Measurements from ENCODE around the gene FGF22.

FGF22 gene

DNA sequence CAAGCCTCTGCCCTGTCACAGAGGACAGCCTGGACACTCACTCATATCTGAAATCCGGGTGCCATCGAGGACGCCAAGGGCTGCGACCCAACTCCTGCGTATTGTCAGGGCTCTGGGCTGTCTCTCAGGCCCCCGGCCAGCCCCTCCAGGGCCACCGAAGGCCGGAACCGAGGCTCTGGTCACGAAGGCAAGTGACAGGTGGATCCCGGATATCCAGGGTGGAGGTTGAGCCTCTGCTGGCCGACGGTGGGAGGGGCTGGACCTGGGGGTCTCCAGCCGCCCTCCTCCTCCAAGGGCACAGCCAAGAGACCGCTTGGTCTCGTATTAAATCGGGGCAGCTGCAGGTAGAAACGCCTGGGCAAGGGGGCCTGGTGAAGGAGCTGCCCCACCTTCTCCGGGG lies 17.9 kb downstream of the FGF22 start:
- TF ChIP-seq, protein P1, sequence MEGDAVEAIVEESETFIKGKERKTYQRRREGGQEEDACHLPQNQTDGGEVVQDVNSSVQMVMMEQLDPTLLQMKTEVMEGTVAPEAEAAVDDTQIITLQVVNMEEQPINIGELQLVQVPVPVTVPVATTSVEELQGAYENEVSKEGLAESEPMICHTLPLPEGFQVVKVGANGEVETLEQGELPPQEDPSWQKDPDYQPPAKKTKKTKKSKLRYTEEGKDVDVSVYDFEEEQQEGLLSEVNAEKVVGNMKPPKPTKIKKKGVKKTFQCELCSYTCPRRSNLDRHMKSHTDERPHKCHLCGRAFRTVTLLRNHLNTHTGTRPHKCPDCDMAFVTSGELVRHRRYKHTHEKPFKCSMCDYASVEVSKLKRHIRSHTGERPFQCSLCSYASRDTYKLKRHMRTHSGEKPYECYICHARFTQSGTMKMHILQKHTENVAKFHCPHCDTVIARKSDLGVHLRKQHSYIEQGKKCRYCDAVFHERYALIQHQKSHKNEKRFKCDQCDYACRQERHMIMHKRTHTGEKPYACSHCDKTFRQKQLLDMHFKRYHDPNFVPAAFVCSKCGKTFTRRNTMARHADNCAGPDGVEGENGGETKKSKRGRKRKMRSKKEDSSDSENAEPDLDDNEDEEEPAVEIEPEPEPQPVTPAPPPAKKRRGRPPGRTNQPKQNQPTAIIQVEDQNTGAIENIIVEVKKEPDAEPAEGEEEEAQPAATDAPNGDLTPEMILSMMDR (IDR thresholded peaks at IDR 0.05; ENCODE audit: low read depth, low read length, missing control alignments) = no peak
- no peak overlapping the region for H3K4me3 ChIP-seq (replicated peaks; ENCODE audit: low read depth, low read length)
- no peak for DNase-seq (ENCODE audit: extremely low read depth, low read depth)

- no peak for DNase-seq (ENCODE audit: extremely low read depth, low read depth)
- TF ChIP-seq, protein P1 (IDR thresholded peaks at IDR 0.05; ENCODE audit: low read depth, low read length, missing control alignments) = no peak
- H3K4me3 ChIP-seq (replicated peaks; ENCODE audit: low read depth, low read length) = no peak overlapping the region
Measured at GRCh38 chr19:658059-658839, 18.6 kb downstream of the FGF22 start.

DNA sequence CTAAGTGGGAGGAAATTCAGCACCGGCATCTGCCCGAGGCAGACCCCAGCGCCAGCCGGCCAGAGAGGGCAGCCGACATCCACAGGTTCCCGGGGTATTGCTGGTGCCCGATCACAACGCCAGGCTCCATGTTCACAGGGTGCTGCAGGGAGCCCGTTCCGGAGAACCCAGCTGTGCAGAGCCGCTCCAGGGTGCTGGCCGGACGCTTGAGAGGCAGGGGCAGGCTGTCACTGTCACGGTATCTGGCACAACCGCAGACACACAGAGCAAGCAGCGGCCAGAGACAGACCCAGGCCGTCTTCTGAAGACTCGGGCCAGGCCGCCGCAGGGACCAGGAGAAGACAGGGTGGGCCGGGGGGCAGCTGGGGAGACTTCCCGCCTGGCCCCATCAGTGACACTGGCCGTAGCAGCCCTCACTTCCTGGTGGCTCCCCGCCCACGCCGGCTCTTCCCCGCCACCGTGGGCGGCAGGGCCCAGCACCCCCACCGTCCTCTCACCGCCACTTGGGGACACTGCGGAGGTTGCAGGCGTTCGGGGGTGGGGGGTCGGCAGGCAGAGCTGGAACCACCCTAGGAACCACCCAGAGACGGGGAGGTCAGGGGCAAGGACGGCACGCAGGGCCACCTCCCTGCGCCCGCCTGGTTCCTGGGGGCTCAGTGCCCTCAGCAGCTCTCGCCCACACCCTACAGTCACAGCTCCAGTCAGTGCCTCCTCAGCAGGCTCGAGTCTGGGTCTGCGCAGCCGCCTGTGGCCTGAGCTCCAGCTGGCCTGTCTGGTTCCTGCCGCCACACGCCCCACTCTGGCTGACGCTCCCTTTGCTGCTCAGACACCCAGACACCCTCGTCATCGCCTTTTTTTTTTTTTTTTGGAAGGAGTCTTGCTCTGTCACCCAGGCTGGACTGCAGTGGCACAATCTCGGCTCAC lies 19.5 kb downstream of the FGF22 start:
- TF ChIP-seq, protein P1 (IDR thresholded peaks at IDR 0.05; ENCODE audit: low read depth, low read length, missing control alignments) = no peak
- DNase-seq (ENCODE audit: extremely low read depth, low read depth) = no peak
- no peak overlapping the region for H3K4me3 ChIP-seq (replicated peaks; ENCODE audit: low read depth, low read length)

DNA sequence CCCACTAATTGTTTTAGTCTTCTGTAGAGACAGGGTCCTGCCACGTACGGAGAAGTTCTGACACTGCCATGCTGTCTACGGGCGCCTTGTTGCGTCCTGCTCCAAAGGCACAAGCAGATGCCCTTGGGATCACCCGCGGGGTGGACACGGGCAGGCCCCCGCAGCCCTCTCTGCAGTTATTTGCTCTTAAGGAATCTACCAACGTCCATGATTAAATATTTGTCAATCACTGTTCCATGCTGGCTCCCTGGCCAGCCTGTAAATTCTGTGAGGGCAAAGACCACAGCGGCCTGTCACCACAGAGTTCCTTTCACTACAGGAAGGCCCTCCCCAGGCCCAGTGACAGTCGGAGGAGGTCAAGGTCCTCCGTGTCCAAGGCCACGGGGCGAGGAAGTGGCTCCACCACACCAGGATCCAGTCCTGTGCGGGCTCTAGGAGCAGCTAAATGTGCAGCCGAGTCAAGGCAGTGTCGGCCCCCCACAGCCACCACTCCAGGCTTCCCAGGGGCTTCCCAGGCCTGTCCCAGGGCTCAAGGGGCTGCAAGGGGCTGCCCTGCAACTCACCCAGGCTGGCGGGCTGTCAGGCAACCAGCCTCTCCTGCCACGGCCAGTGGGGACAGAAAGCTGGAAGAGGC lies 21.2 kb downstream of the FGF22 start:
- no peak for DNase-seq (ENCODE audit: extremely low read depth, low read depth)
- peak overlapping the region; percentile 89 for H3K4me3 ChIP-seq (replicated peaks; ENCODE audit: low read depth, low read length)
- TF ChIP-seq, protein P1 (IDR thresholded peaks at IDR 0.05; ENCODE audit: low read depth, low read length, missing control alignments) = no peak

DNA sequence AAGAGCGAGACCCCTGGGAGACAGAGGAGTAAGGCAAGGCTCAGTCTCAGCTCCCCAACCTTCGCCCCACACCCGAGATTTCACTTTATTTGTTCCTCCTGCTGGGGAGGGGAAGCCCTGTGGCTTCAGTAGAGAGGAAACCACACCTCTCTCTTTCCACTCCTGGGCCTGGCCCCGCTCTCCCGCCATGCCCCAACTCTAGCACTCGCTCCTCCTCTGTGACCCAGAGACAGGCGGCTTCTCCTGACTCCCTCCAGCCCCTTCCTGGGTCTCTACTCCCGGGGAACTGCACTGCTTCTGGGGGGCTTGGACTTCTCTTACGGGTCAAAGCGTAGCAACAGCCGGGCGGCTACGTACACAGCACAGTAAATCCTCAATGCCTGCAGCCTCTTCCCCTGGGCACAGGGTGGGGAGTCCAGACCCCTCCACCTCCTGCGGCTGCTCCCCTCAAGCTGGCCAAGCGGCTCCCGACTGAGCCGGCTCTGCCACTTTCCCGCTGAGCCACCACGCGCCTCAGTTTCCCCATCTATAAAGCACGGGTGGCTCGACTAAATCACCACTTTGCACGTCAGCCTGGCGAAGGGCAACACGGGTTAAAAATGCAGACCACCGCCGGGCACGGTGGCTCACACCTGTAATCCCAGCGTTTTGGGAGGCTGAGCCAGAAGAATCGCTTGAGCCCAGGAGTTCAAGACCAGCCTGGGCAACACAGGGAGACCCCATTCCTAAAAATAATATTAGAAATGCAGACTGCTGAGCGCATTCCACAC lies 21.9 kb downstream of the FGF22 start:
- TF ChIP-seq, protein P1 (IDR thresholded peaks at IDR 0.05; ENCODE audit: low read depth, low read length, missing control alignments) = no peak
- no peak for DNase-seq (ENCODE audit: extremely low read depth, low read depth)

More for the DNA sequence above, 21.9 kb downstream of the FGF22 start:
- H3K4me3 ChIP-seq (replicated peaks; ENCODE audit: low read depth, low read length) = peak overlapping the region; percentile 89
